HEK293 (cell line): ENCODE data around the gene ACADM.

Source experiments
- ZNF626 ChIP-seq: fragments of 450-650 bp; sonication (Bioruptor Pico); formaldehyde crosslinking; IDR thresholded peaks from 2 replicates; pipeline ENCODE4 v1.5.1; 2018; ENCODE audit warnings: missing biosample characterization, missing genetic modification characterization, inconsistent platforms
- TF ChIP-seq, protein P1 (sequence below): fragments of 450-650 bp; formaldehyde crosslinking; IDR thresholded peaks from 2 replicates; pipeline ENCODE4 v1.5.1; 2016; ENCODE audit warnings: missing biosample characterization, missing genetic modification characterization

DNA sequence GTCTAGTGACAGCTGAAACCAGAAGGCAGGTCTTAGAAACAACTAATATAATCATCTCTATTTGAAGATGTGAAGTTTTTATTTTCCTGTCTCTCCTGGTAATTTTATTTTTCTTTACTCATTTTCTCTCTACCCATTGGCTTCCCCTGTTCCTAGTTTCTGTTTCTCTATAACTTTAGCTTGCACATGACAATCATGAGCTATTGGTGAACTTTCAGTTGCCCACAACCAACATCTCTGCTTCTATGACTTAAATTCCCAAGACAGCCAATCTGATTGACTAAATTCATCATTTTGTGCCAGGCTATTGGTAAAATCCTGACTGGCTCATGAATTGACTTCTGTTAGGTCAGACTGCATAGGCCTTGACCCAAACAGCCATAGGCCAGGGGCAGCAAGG, 13.7 kb upstream of the ACADM start:
- TF ChIP-seq, protein P1, sequence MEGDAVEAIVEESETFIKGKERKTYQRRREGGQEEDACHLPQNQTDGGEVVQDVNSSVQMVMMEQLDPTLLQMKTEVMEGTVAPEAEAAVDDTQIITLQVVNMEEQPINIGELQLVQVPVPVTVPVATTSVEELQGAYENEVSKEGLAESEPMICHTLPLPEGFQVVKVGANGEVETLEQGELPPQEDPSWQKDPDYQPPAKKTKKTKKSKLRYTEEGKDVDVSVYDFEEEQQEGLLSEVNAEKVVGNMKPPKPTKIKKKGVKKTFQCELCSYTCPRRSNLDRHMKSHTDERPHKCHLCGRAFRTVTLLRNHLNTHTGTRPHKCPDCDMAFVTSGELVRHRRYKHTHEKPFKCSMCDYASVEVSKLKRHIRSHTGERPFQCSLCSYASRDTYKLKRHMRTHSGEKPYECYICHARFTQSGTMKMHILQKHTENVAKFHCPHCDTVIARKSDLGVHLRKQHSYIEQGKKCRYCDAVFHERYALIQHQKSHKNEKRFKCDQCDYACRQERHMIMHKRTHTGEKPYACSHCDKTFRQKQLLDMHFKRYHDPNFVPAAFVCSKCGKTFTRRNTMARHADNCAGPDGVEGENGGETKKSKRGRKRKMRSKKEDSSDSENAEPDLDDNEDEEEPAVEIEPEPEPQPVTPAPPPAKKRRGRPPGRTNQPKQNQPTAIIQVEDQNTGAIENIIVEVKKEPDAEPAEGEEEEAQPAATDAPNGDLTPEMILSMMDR (tag by site-specific recombination) = no peak
- TF ChIP-seq ZNF626 = no peak
